CD4-positive, alpha-beta T cell (primary cell): ENCODE results near the gene CAMK2N1. TPM values are rescaled to one million over a fixed set of nuclear protein-coding genes. Genes with fewer than 3 reads are reported as not detected.

Experiments
- ATAC-seq: fragments of 200-7000 bp; cut with Tn5 transposase; one replicate; pipeline ENCODE4 v1.10.0; 2022; ENCODE audit warnings: mild to moderate bottlenecking; ENCODE audit not compliant: poor library complexity
- CTCF ChIA-PET: fragments of 350-600 bp; sonication (Branson Sonifier 250); formaldehyde crosslinking; loops from one replicate; lab custom pipeline; 2021; ENCODE audit warnings: antibody characterized with exemption, inconsistent platforms; lab: Charles Lee
- POLR2A ChIA-PET: fragments of 350-600 bp; sonication (Branson Sonifier 250); formaldehyde crosslinking; loops from one replicate; lab custom pipeline; 2021; ENCODE audit warnings: antibody characterized with exemption, inconsistent platforms; lab: Charles Lee
- DNase-seq, 14 experiments: peaks; one replicate each; pipeline ENCODE4 v3.0.0-alpha.2; 2013 to 2020; ENCODE audit warnings: mixed read lengths in 2 of 14
- H3K27ac ChIP-seq, 2 donors: one replicate each; pipeline versions ENCODE4 v1.5.1 to v1.7.0; 2013; ENCODE audit warnings: low read length in 2 of 2, low read depth in 1 of 2, mild to moderate bottlenecking in 1 of 2
- H3K27me3 ChIP-seq, 2 experiments: 1 replicate in 1 of 2; 2 replicates in 1 of 2; pipeline versions ENCODE4 v1.6.1 to v1.7.0; 2013; ENCODE audit warnings: low read length in 2 of 2, control low read depth in 1 of 2, mild to moderate bottlenecking in 1 of 2, moderate library complexity in 1 of 2; ENCODE audit not compliant: insufficient read depth in 2 of 2, control insufficient read depth in 1 of 2
- H3K36me3 ChIP-seq: one replicate; pipeline ENCODE4 v1.6.1; 2013; ENCODE audit warnings: low read length, control low read depth; ENCODE audit not compliant: insufficient read depth
- H3K4me1 ChIP-seq: one replicate; pipeline ENCODE4 v1.6.1; 2013; ENCODE audit warnings: low read length, control low read depth; ENCODE audit not compliant: insufficient read depth
- H3K4me3 ChIP-seq: one replicate; pipeline ENCODE4 v1.5.1; 2013; ENCODE audit warnings: mild to moderate bottlenecking, low read length, moderate library complexity
- H3K9me3 ChIP-seq, 2 experiments: 1 replicate in 1 of 2; 2 replicates in 1 of 2; pipeline versions ENCODE4 v1.6.1 to v1.7.0; 2013; ENCODE audit warnings: low read length in 2 of 2, mild to moderate bottlenecking in 2 of 2, control low read depth in 1 of 2, moderate library complexity in 1 of 2; ENCODE audit not compliant: control insufficient read depth in 1 of 2, insufficient read depth in 1 of 2
- H3K27ac Mint-ChIP-seq: one replicate; pipeline ENCODE4 v1.8.0; 2020; ENCODE audit warnings: mixed read lengths
- H3K27me3 Mint-ChIP-seq: one replicate; pipeline ENCODE4 v1.8.0; 2021; ENCODE audit warnings: mixed read lengths
- H3K36me3 Mint-ChIP-seq: one replicate; pipeline ENCODE4 v1.8.0; 2021; ENCODE audit warnings: low read depth, mixed read lengths
- H3K4me1 Mint-ChIP-seq: one replicate; pipeline ENCODE4 v1.8.0; 2021; ENCODE audit warnings: low read depth, mixed read lengths
- H3K4me3 Mint-ChIP-seq: one replicate; pipeline ENCODE4 v1.8.0; 2020; ENCODE audit warnings: mild to moderate bottlenecking, mixed read lengths
- H3K9me3 Mint-ChIP-seq: one replicate; pipeline ENCODE4 v1.8.0; 2020; ENCODE audit warnings: mixed read lengths
- intact Hi-C, 2 experiments: fragments of 100-400 bp; cut with DNase I in 1 of 2; cut with micrococcal nuclease in 1 of 2; formaldehyde crosslinking; loops; one replicate each; pipeline versions ENCODE4 v1.15.1 to v1.9.0; 2023 to 2025; cut with DNase I, micrococcal nuclease
- total RNA-seq, 174 experiments: library from RNA in 2 of 174; stranded (reverse) in 2 of 174; gene quantifications; one replicate each; pipeline ENCODE4 v1.2.3 and lab custom pipeline; 2021 to 2026
- TF ChIP-seq, protein P1 (sequence below): fragments of 200-600 bp; IDR thresholded peaks from one replicate; pipeline ENCODE4 v1.8.0; 2022; ENCODE audit warnings: antibody characterized with exemption, mild to moderate bottlenecking

CAMK2N1 gene
- total RNA-seq, 2 experiments from 2014 or later = 2.3 TPM

DNA sequence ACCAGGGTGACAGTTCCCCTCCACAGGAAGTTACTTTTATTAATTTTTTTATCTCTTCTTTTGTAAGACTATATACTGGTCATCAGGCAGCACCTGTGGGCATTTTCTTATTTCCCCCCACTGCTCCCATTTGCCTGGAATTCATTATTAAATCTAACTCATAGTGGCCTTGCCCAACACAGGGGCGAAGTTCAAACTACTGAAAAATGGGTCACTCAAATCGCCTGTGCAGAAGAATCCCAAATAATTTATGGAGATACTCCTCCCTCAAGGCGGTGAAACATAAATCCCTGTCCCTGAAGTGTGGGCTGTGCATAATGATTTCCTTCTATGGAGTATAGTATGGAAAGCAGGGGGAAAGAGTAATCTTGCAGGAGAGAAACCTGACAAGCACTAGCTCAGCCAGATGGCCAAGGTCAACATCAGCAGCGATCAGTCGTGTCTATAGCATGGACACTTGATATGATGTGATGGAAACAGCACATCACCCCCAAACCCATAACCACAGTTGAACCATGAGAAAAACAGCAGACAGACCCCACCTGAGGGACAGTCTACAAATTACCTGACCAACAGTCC, 7.9 kb downstream of the CAMK2N1 start:
- no peak for DNase-seq
- H3K4me1 ChIP-seq = peaks cover 9% of the 10 kb centered on the region
- Mint-ChIP-seq H3K36me3 (no peaks in the 10 kb centered on the region), H3K9me3 (no peaks in the 10 kb centered on the region), H3K4me3 (no peak overlapping the region), H3K27me3 (peaks cover 98% of the 10 kb centered on the region), H3K27ac (no peak overlapping the region), H3K4me1 (no peaks in the 10 kb centered on the region)
- TF ChIP-seq, protein P1, sequence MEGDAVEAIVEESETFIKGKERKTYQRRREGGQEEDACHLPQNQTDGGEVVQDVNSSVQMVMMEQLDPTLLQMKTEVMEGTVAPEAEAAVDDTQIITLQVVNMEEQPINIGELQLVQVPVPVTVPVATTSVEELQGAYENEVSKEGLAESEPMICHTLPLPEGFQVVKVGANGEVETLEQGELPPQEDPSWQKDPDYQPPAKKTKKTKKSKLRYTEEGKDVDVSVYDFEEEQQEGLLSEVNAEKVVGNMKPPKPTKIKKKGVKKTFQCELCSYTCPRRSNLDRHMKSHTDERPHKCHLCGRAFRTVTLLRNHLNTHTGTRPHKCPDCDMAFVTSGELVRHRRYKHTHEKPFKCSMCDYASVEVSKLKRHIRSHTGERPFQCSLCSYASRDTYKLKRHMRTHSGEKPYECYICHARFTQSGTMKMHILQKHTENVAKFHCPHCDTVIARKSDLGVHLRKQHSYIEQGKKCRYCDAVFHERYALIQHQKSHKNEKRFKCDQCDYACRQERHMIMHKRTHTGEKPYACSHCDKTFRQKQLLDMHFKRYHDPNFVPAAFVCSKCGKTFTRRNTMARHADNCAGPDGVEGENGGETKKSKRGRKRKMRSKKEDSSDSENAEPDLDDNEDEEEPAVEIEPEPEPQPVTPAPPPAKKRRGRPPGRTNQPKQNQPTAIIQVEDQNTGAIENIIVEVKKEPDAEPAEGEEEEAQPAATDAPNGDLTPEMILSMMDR = no peak
- H3K4me3 ChIP-seq = no peak overlapping the region
- no peaks in the 10 kb centered on the region for H3K36me3 ChIP-seq
- H3K27ac ChIP-seq = no peak overlapping the region
- intact Hi-C loops = no loop called here
- ChIA-PET CTCF (no interaction called here), POLR2A (no interaction called here)
- peaks cover 54 to 88% of the 10 kb centered on the region in 2 experiments for H3K27me3 ChIP-seq
- peaks cover 0 to 8% of the 10 kb centered on the region in 2 experiments for H3K9me3 ChIP-seq
- no peak for ATAC-seq

DNA sequence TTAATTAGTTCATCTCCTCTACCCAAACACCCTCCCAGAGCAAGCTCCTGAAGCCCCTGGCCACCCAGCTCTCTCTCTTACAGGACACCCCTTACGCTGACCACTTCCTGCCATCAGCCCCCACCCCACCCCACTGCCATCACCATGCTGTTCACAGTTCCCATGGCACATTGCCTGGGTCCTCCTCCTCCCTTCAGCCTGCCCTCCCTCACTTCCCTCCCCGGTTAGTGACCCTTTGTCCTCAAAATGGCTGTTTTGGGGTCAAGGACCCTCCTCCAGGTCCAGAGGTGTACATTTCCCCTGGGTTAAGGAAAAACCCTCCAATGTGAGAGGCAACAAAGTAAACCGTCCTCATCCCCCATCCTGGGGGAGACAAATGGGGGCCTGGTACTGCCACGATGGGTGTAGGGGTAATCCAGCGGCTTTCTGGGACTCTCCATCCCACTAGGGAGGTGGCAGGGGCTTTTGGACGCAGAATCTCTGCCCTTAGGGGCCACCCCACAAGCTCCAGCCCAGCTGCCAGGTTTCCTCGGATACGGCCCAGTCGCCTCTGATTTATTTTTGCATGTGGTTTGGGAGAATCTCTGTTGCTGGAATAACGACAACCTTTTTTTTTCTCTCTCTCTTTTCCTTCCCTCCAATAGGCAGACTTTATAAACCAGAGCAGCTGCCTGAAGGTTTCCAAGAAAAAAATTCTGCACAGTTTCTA, 8.5 kb downstream of the CAMK2N1 start:
- H3K9me3 ChIP-seq = peaks cover 0 to 8% of the 10 kb centered on the region in 2 experiments
- POLR2A ChIA-PET = no interaction called here
- Mint-ChIP-seq H3K27me3 (peaks cover 97% of the 10 kb centered on the region), H3K9me3 (no peaks in the 10 kb centered on the region), H3K4me1 (no peaks in the 10 kb centered on the region), H3K36me3 (no peaks in the 10 kb centered on the region), H3K4me3 (no peak overlapping the region), H3K27ac (no peak overlapping the region)
- ATAC-seq = no peak
- no peak overlapping the region for H3K4me3 ChIP-seq
- H3K4me1 ChIP-seq = peaks cover 9% of the 10 kb centered on the region
- TF ChIP-seq, protein P1 = no peak
- no peak overlapping the region for H3K27ac ChIP-seq
- H3K27me3 ChIP-seq = peaks cover 59 to 85% of the 10 kb centered on the region in 2 experiments
- H3K36me3 ChIP-seq = no peaks in the 10 kb centered on the region
- CTCF ChIA-PET = no interaction called here
- DNase-seq = no peak
- intact Hi-C loops = no loop called here

DNA sequence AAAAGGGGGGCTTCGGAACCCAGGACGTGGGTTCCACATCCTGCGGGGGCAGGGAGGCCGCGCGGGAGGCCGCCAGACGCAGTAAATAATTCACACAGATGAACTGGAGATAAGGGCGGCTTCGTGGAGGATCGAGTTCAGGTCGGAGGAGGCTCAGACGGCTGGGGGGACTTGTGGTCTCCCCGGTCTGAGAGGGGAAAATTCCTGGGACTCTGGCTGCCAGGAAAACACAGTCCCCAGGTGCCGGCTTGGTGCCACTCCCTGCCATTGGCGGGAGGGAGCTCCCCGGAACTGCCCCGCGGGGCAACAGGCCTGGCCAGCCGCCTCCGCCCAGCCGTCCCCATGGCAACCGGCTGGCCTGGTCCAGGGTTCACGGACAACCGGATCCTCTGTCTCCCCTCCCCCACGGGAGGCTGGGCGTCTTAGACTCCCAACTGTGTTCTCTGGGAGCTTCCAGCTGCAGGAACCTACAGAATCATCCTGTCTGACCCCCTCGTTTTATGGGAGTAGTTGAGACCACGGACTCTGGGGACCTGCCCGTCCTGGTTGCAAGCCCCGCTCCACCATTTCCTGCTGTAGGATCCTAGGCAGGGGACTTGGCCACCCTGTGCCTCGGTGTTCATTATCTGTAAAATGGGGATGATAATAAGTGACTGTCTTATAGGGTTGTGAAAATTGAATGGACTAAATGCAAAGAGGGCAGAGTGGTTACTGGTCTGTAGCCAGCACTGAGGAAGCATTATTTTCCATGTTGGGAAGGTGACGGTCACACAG, 9.6 kb downstream of the CAMK2N1 start:
- Mint-ChIP-seq H3K36me3 (no peaks in the 10 kb centered on the region), H3K4me3 (no peak overlapping the region), H3K4me1 (no peaks in the 10 kb centered on the region), H3K27me3 (peaks cover 97% of the 10 kb centered on the region), H3K27ac (no peak overlapping the region), H3K9me3 (no peaks in the 10 kb centered on the region)
- Histone ChIP-seq H3K9me3 (peaks cover 0 to 8% of the 10 kb centered on the region in 2 experiments), H3K36me3 (no peaks in the 10 kb centered on the region), H3K27ac (no peak overlapping the region), H3K4me3 (no peak overlapping the region), H3K27me3 (peaks cover 58 to 75% of the 10 kb centered on the region in 2 experiments), H3K4me1 (peaks cover 9% of the 10 kb centered on the region)
- ChIA-PET POLR2A (no interaction called here), CTCF (no interaction called here)
- TF ChIP-seq, protein P1 = no peak
- intact Hi-C loops = no loop called here
- ATAC-seq (no peak), DNase-seq (no peak)
